Cardiac septum (tissue), 1 donor: Measurements from ENCODE around the gene PRR18. TPM values are rescaled to one million over a fixed set of nuclear protein-coding genes. Genes with fewer than 3 reads are reported as not detected.

ENCODE experiments used
- DNase-seq: peaks from one replicate; pipeline ENCODE4 v3.0.0-alpha.2; 2020; ENCODE audit warnings: low spot score
- intact Hi-C: fragments of 100-400 bp; cut with DNase I; formaldehyde crosslinking; loops from one replicate; pipeline ENCODE4 v1.14.0; 2022
- total RNA-seq: library from RNA; stranded (reverse); fragmentation: NEBNext Ultra II Directional; extraction: Animal tissue kit (Norgen Biotek cat#: 25700); gene quantifications from one replicate; pipeline ENCODE4 v1.2.1, GENCODE V29; 2021
- donor health status: DM: no; HTN: no; CAD: no.

The PRR18 gene
- total RNA-seq, 1 donor from 2014 or later = 0.13 TPM

DNA sequence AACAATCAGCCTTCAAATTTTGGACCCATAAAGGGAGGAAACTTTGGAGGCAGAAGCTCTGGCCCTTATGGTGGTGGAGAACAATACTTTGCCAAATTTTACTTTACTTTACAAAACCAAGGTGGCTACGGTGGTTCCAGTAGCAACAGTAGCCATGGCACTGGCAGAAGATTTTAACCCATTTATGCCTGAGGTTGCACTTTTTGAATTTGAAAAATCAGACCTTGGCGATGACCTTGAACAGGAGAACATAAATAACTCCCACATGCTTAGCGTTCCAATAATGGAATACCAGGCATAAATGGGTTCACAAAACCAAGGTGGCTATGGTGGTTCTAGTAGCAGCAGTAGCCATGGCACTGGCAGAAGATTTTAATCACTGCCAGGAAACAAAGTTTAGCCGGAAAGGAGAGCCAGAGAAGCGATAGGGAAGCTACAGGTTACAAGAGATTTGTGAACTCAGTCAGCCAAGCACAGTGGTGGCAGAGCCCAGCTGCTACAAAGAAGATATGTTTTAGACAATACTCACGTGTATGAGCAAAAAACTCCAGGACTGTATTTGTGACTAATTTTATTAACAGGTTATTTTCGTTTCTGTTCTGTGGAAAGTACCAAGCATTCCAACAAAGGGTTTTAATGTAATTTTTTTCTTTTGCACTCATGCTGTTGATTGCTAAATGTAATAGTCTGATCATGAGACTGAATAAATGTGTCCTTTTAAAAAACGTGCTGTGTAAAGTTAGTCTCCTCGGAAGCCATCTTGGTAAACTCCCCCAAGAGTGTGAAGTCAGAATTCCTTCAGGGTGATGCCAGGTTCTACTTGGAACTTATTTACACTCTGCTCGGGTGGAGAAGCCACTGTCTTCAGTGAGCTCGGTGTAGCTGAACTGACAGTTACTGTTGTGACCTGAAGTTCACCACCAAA lies 27.4 kb upstream of the PRR18 start:
- DNase-seq = no peak
- intact Hi-C loops = no loop called here

GRCh38 chr6:166334878-166335277 lies 26.7 kb upstream of the PRR18 start:
- intact Hi-C loops = no loop called here
- no peak for DNase-seq

DNA sequence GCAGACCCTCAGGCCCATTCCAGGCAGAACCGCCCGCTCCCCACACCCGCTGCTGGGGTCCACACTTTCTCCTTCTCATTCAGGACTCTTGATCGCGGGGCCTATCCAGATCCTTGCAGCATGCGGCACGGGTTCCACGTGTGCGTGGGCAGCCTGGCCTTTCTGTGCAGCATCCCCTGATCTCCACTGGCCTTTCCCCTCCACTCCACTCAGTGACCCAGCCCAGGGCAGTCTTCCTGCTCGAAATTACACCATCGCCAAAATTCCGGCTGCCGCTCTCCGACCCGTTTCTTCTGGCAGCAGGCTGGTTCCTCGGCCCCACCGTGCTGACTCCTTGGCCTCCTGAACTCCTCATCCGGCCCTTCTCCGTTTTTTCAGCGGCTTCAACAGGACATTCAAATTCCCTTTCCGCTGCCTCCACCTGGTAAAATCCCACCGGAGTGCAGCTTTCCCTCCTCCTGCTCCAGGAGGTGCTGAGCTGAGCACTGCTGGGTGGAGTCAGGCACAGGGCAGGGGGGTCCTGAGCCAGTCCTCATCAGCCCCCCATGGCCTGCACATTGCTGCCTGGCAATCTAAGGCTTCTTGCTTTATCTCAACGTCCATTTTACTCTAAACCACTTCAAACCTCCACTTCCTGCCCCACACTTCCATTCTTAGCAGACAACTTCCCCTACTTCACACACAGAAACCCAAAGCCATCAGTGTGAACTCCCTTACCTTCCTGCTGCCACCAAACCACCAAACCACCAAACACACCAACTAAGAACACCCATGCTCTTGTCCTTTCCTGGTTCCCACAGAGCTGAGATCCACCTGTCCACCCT lies 25.2 kb upstream of the PRR18 start:
- no peak for DNase-seq
- intact Hi-C loops = no loop called here

- intact Hi-C loops = no loop called here
- no peak for DNase-seq
Measured at GRCh38 chr6:166331503-166332415, 23.6 kb upstream of the PRR18 start.

DNA sequence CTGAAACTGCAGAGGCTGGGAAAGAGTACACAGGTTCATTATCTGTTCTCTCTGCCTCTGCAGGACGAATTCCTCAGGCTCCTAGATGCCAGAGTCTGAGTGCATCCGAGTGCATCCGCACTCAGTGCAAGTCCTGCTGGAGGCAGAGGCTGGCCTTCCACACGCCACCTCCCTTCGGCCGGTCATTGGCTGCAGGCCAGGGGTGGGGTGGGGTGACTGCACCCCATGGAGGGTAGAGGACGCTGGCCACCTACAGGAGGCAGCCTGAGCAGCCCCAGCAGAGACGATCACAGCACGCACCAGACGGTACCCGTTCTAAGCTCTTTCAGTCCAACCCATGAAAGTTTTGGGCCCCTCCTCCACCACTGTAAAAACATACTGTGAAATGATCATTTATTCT lies 22.4 kb upstream of the PRR18 start:
- no peak for DNase-seq
- intact Hi-C loops = no loop called here

DNA sequence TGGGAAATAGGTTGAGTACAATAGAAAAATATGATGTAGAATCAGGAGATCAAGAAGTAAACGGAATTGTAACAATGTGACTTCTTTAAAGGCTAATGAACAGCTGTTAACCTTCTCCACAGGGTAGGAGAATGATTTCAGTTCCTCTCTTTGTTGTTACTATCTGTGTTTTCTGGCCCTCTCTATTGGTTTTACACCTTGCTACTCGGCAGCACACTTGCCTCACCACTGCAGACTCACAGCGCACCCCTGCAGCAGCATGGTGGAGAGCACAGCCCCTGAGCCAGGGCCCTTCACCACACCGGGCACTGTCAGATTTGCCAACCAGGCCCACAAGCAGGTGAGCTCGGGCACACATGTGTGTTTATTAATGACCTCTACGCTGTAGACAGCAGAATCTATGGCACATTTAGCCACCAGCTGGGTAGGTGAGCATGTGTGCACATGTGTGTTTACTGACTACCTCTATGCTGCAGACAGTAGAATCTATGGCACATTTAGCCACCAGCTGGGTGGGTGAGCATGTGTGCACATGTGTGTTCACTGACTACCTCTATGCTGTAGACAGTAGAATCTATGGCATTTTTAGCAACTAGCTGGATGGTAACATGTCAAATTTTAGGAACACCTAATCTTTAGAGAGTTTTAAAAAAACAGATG lies 17.3 kb upstream of the PRR18 start:
- DNase-seq = no peak
- intact Hi-C loops = no loop called here

DNA sequence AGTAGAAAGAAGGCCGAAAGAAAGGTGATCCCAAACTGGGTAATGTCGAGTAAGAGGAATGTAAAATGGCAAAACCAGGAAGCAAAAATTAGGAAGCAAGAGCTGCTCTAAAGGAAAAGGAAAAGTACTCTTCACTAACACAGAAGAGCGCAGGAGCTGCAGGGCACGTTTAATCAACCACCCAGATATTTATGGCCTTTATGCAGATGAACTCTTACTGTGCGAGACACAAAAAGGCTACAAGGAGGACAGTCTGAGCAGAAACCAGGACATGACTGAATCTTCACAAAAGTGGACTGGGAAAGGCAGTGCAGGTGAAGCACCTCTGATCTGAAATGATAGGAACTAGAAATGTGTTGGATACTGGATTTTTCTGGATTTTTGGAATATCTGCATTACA lies 15.2 kb upstream of the PRR18 start:
- intact Hi-C loops = no loop called here
- DNase-seq = no peak

- DNase-seq = no peak
- intact Hi-C loops = loop anchor here (5.0 kb wide), 1 partner anchor 63 kb away; the partner anchor contains the start of gene MPC1
Measured at GRCh38 chr6:166318649-166319600, 10.7 kb upstream of the PRR18 start.

DNA sequence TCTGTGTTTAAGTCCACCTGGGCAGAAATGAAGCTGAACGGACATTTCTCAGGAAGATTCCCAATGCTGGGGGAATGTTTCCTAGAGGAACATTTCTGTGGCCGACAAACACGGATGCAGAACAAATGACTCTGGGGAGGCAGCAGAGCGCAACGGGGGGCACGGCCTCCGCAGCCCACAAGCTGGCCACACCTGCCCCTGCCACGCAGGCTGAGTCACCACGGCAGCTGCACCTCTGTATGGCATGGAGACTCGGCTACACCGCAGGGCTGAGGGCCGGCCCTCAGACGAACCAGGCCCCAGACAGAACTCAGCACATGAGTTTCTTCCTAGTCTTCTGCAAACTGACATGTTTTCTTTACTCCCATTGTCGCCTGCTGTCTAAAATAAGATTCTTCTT lies 10.0 kb upstream of the PRR18 start:
- intact Hi-C loops = loop anchor here (5.0 kb wide), 1 partner anchor 64 kb away; the partner anchor contains the start of gene MPC1
- DNase-seq = no peak

GRCh38 chr6:166317261-166318212 lies 9.3 kb upstream of the PRR18 start:
- DNase-seq = no peak
- intact Hi-C loops = loop anchor here (5.0 kb wide), 1 partner anchor 65 kb away; the partner anchor contains the start of gene MPC1

- intact Hi-C loops = loop anchor here (5.0 kb wide), 1 partner anchor 67 kb away; the partner anchor contains the start of gene MPC1
- DNase-seq = no peak
Measured at GRCh38 chr6:166315436-166315835, 7.2 kb upstream of the PRR18 start.

DNA sequence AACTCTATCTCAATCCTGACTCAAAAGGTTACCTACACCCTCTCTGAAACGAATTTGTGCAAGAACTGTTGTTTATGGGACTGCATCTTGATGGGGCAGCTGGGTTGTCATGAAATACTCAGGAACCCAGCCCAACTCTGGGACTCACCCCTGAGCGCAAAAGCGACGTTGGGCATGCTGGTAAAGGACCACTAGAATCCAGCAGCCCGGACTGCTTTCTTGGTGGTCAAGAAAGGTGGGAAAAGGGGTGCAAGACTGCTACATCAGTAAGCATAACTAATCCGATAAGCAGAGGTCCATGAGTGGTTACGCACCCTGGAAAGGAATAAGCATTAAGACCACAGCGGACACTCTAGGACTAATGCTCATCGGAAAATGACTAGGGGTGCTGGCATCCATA lies 6.3 kb upstream of the PRR18 start:
- intact Hi-C loops = no loop called here
- no peak for DNase-seq

GRCh38 chr6:166313255-166314070 lies 5.3 kb upstream of the PRR18 start:
- DNase-seq = no peak
- intact Hi-C loops = loop anchor here (2.0 kb wide), 1 partner anchor 87 kb away; no protein-coding TSS in a partner anchor

- intact Hi-C loops = loop anchor here (2.0 kb wide), 1 partner anchor 88 kb away; no protein-coding TSS in a partner anchor
- DNase-seq = no peak
Measured at GRCh38 chr6:166312832-166313231, 4.6 kb upstream of the PRR18 start.

- DNase-seq = no peak
- intact Hi-C loops = no loop called here
Measured at GRCh38 chr6:166310634-166311033, 2.4 kb upstream of the PRR18 start.

GRCh38 chr6:166309977-166310376 lies 1.8 kb upstream of the PRR18 start:
- DNase-seq = no peak
- intact Hi-C loops = no loop called here
